ENCODE results near the gene PDE1A. TPM values are rescaled to one million over a fixed set of nuclear protein-coding genes. Genes with fewer than 3 reads are reported as not detected.

PDE1A gene
- total and polyA plus RNA-seq, 2 of the 4 experiments (the other 2 are of a cell fraction) = 0.24 to 0.90 TPM

DNA sequence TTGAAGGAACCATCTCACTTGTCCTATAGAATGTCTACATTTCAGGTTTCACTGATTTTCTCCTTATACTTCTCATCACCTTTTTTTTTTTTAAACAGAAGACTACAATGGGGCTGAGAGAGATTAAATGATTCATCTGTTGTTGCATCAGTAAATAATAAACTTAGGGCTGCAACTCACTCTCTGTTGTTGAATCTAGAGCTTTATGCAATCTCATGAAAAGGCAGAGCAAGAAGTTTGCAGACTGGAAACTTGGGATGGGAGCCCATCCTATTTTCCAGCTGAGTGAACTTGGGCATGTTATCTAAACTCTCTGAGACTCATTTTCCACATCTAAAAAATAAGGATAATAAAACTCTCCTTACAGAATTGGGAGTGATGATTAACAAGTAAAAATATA, 58.4 kb downstream of the PDE1A start:
- H4K20me1 ChIP-seq (ENCODE audit: insufficient read depth, low read length) = no peaks in the 10 kb centered on the region
- DNase-seq (peak; percentile 49), ATAC-seq (ENCODE audit: low read depth) (no peak)
- no peak overlapping the region for H2AFZ ChIP-seq (replicated peaks; ENCODE audit: low read length, poor library complexity)
- H3K4me3 ChIP-seq (ENCODE audit: insufficient read depth, low read depth, low read length) = no peak overlapping the region
- H3K79me1 ChIP-seq (ENCODE audit: low read depth in 1 of 2, low read length in 2 of 2) = no peaks in the 10 kb centered on the region
- H2AK5ac ChIP-seq (ENCODE audit: low read depth, low read length) = no peak overlapping the region
- no peaks in the 10 kb centered on the region for H3K9me1 ChIP-seq (ENCODE audit: insufficient read depth, low read length)
- no peak overlapping the region for H3K14ac ChIP-seq (replicated peaks; ENCODE audit: low read depth, low read length)
- no peak overlapping the region for H4K91ac ChIP-seq (ENCODE audit: insufficient read depth, low read depth, low read length)
- H4K5ac ChIP-seq (ENCODE audit: low read depth, low read length) = no peak overlapping the region
- no peak overlapping the region for H2AK9ac ChIP-seq (replicated peaks; ENCODE audit: low read depth, low read length, poor library complexity)
- H2BK5ac ChIP-seq (ENCODE audit: low read depth, low read length, poor library complexity, severe bottlenecking) = no peak overlapping the region
- H2BK15ac ChIP-seq (ENCODE audit: low read depth, low read length) = no peak overlapping the region
- H3K9ac ChIP-seq (ENCODE audit: low read depth, low read length) = no peak overlapping the region
- H3K18ac ChIP-seq (ENCODE audit: low read depth, low read length) = no peak overlapping the region
- H3K4ac ChIP-seq (ENCODE audit: low read depth, low read length) = no peak overlapping the region
- no peak overlapping the region for H3K56ac ChIP-seq (ENCODE audit: extremely low read depth, insufficient read depth, low read length)
- H2BK120ac ChIP-seq (ENCODE audit: low read depth, low read length) = no peak overlapping the region
- POLR2A ChIA-PET (ENCODE audit: unreplicated experiment) = interaction anchor here (0.6 kb wide), 1 partner anchor 587 kb away, joined by 3 read pairs; no protein-coding TSS in a partner anchor
- in situ Hi-C loops (cut with MboI; ENCODE audit: low sequenced_read_pairs) (no loop called here), intact Hi-C loops (cut with micrococcal nuclease) (no loop called here), dilution Hi-C loops (cut with HindIII; ENCODE audit: low sequenced_read_pairs, unreplicated experiment) (no loop called here)
- no peaks in the 10 kb centered on the region for H3K36me3 ChIP-seq (ENCODE audit: control insufficient read depth, insufficient read depth, low read length)
- no peak for TF ChIP-seq NFE2L2 (IDR thresholded peaks at IDR 0.05; ENCODE audit: low read depth, low read length)
- no peak for TF ChIP-seq MAFK (IDR thresholded peaks at IDR 0.05; ENCODE audit: low read depth, low read length)
- TF ChIP-seq CEBPB (IDR thresholded peaks at IDR 0.05; ENCODE audit: low read depth, low read length) = peak; percentile 53; the same call in 1 of the 2 replicates
- no peak overlapping the region for H2BK20ac ChIP-seq (ENCODE audit: low read depth, low read length)
- H3K4me1 ChIP-seq (ENCODE audit: control insufficient read depth, insufficient read depth, low read length) = peaks cover 6% of the 10 kb centered on the region
- H4K8ac ChIP-seq (ENCODE audit: low read depth in 2 of 2, low read length in 2 of 2) = no peak overlapping the region
- CTCF ChIA-PET = interaction anchor here (0.6 kb wide), 1 partner anchor 281 kb away, joined by 3 read pairs; no protein-coding TSS in a partner anchor
- no TSS peak for BruUV-seq (replicated peaks)
- H3K9me3 ChIP-seq (ENCODE audit: control insufficient read depth, insufficient read depth, low read length) = no peaks in the 10 kb centered on the region
- no peak overlapping the region for H3K27ac ChIP-seq (ENCODE audit: insufficient read depth, low read length)
- no peak overlapping the region for H3K4me2 ChIP-seq (ENCODE audit: low read depth, low read length)
- no peak overlapping the region for H3K23ac ChIP-seq (ENCODE audit: low read depth, low read length)
- no peaks in the 10 kb centered on the region for H3K27me3 ChIP-seq (ENCODE audit: control insufficient read depth, insufficient read depth, low read length)
